ENCODE measurements around the gene BCL2L12. TPM values are rescaled to one million over a fixed set of nuclear protein-coding genes. Genes with fewer than 3 reads are reported as not detected.

BCL2L12 gene
- total and polyA plus RNA-seq, 2 donors (not counting 3 experiments of a cell fraction or from before 2014, with no cell fraction given): 49.8 to 58.5 TPM

DNA sequence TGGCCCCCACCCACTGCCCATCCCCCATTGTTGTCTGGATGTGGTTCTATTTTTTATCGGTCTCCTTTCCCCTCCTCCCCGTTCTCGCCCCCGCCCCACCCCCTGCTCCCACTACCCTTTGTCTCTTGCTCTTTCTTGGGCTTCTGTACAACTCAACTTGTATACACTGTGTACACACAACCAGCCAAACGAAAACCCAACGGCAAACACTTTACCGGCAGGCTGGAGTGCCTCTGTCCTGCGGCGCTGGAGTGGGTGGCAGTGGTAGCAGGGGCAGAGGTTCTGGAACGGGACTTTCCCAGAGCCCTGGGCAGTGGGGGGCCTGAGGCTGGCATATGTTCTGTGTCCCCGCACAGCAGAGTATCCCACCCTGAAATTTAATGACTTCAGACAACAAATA lies 39.5 kb upstream of the BCL2L12 start:
- H3K9me1 ChIP-seq (replicated peaks; ENCODE audit: control insufficient read depth, extremely low read depth, insufficient read depth, low read length): no peaks in the 10 kb centered on the region
- H3K9ac ChIP-seq (replicated peaks; ENCODE audit: extremely low read depth, insufficient read depth, low read length): no peak overlapping the region
- no peak for DNase-seq (ENCODE audit: low read depth, low spot score)
- no peak overlapping the region for H3K4me2 ChIP-seq (ENCODE audit: insufficient read depth, low read length)
- no peaks in the 10 kb centered on the region for H3K9me3 ChIP-seq (replicated peaks; ENCODE audit: control insufficient read depth, insufficient read depth, low read length)
- FAIRE-seq: no peak
- no peaks in the 10 kb centered on the region for H3K27me3 ChIP-seq (ENCODE audit: control insufficient read depth in 2 of 2, insufficient read depth in 2 of 2, low read length in 2 of 2)
- dilution Hi-C loops (cut with MboI; ENCODE audit: extremely low pct_ligation_motif_present, low sequenced_read_pairs) (no loop called here), intact Hi-C loops (cut with micrococcal nuclease) (no loop called here)
- TF ChIP-seq POLR2A (IDR thresholded peaks at IDR 0.05; ENCODE audit: low read depth, low read length) (no peak), POLR2AphosphoS5 (IDR thresholded peaks at IDR 0.05; ENCODE audit: insufficient read depth, low read depth, low read length) (no peak), JUN (IDR thresholded peaks at IDR 0.05; ENCODE audit: borderline replicate concordance, insufficient read depth, insufficient read length, low read depth) (no peak), GATA2 (IDR thresholded peaks at IDR 0.05; ENCODE audit: insufficient read depth, insufficient read length, low read depth, low read length) (no peak), MYC (IDR thresholded peaks at IDR 0.05; ENCODE audit: low read depth, low read length) (no peak), FOS (IDR thresholded peaks at IDR 0.05; ENCODE audit: borderline replicate concordance, insufficient read depth, low read length) (no peak)
- TF ChIP-seq, protein P1, sequence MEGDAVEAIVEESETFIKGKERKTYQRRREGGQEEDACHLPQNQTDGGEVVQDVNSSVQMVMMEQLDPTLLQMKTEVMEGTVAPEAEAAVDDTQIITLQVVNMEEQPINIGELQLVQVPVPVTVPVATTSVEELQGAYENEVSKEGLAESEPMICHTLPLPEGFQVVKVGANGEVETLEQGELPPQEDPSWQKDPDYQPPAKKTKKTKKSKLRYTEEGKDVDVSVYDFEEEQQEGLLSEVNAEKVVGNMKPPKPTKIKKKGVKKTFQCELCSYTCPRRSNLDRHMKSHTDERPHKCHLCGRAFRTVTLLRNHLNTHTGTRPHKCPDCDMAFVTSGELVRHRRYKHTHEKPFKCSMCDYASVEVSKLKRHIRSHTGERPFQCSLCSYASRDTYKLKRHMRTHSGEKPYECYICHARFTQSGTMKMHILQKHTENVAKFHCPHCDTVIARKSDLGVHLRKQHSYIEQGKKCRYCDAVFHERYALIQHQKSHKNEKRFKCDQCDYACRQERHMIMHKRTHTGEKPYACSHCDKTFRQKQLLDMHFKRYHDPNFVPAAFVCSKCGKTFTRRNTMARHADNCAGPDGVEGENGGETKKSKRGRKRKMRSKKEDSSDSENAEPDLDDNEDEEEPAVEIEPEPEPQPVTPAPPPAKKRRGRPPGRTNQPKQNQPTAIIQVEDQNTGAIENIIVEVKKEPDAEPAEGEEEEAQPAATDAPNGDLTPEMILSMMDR (IDR thresholded peaks at IDR 0.05; ENCODE audit: extremely low read depth in 1 of 2, insufficient read depth in 1 of 2, low read depth in 1 of 2, low read length in 2 of 2): no peak
- CTCF ChIA-PET: no interaction called here
- BruUV-seq (replicated peaks): no TSS peak
- no peak overlapping the region for H2AFZ ChIP-seq (ENCODE audit: low read depth, low read length)
- H3K4me3 ChIP-seq (replicated peaks in 1 of 3; ENCODE audit: insufficient read depth in 1 of 3, low read depth in 1 of 3, low read length in 3 of 3): no peak overlapping the region
- peaks cover 0 to 18% of the 10 kb centered on the region in 2 experiments for H3K36me3 ChIP-seq (ENCODE audit: control insufficient read depth in 2 of 2, extremely low read depth in 1 of 2, insufficient read depth in 2 of 2, low read length in 2 of 2)
- POLR2A ChIA-PET: no interaction called here
- no peaks in the 10 kb centered on the region for H4K20me1 ChIP-seq (replicated peaks; ENCODE audit: control insufficient read depth, extremely low read depth, insufficient read depth, low read length)
- no peak overlapping the region for H3K27ac ChIP-seq (ENCODE audit: insufficient read depth, low read depth, low read length)
- H3K79me2 ChIP-seq (ENCODE audit: control insufficient read depth, insufficient read depth, low read length): no peaks in the 10 kb centered on the region
- peaks cover 6% of the 10 kb centered on the region for H3K4me1 ChIP-seq (ENCODE audit: control insufficient read depth, extremely low read depth, insufficient read depth, low read length)

All from endothelial cell of umbilical vein (primary cell).